ENCODE measurements around the gene RPS13.
"Not testable (repeated sequence)": the region's sequence is repeated elsewhere in the genome, so short reads cannot be mapped to it uniquely, and the experiment has no call there.

DNA sequence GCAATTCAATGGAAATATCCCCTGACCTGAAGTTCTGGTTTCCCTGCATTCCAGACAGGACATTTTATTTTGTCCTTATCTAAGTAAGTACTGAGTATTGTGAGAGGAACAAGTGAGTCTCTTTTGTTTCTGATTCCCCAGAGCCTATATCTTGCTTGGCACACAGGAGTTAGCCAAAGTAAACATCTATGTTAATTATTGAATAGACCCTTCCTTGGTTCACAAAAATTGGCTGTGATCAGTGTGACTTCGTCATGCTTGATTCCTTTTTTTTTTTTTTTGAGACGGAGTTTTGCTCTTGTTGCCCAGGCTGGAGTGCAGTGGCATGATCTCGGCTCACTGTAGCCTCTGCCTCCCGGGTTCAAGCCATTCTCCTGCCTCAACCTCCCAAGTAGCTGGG is 29.0 kb downstream of the RPS13 start:
- not testable (repeated sequence) for TF ChIP-seq CTCF, POLR2A, POLR2AphosphoS5, EP300 (IDR thresholded peaks at IDR 0.05)

All from gastroesophageal sphincter (tissue), 3 donors.